SH-SY5Y (cell line): ENCODE results near the gene CTIF.

Experiments used
- GATA2 ChIP-seq: IDR thresholded peaks from 2 replicates; pipeline ENCODE4 v1.6.1; 2011; ENCODE audit warnings: mild to moderate bottlenecking, low read depth, low read length
- GATA3 ChIP-seq: IDR thresholded peaks from 2 replicates; pipeline ENCODE4 v1.6.1; 2011; ENCODE audit warnings: low read depth, mild to moderate bottlenecking, low read length, moderate library complexity

DNA sequence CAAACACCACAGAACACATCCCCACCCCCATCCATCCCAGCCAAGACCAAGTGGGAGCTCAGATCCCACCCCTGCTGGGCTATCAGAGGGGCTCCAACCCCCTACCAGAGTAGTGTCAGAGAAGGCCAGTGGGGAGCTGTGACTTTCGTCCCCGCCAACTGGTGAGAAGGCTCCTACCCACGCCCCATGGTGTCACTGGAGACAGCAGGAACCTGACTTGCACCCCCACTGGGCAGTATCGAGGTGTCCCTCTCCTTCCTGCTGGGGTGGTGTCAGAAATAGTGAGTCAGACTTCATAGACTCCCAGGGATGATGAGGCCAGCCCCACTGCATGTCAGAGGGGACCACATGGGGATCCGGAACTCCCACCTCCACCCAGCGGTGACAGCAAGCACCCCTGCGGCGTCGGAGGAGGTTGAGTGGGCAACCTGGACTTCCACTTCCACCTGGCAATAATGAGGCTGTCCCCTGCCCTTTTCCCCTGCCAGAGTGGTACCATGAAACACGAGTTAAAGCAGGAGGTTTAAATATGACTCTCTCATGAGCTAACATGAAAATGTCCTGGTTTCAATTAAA, 106.7 kb downstream of the CTIF start:
- no peak for TF ChIP-seq GATA2
- TF ChIP-seq GATA3: no peak
